Ureter (tissue), 1 donor: Measurements from ENCODE around the gene UPF3A. TPM values are rescaled to one million over a fixed set of nuclear protein-coding genes. Genes with fewer than 3 reads are reported as not detected.
"Not testable (repeated sequence)": the region's sequence is repeated elsewhere in the genome, so short reads cannot be mapped to it uniquely, and the experiment has no call there.

Experiments used
- DNase-seq: peaks from one replicate; pipeline ENCODE4 v3.0.0-alpha.2; 2020; ENCODE audit warnings: low spot score
- total RNA-seq: library from RNA; stranded (reverse); gene quantifications from one replicate; pipeline ENCODE4 v1.2.4, GENCODE V29; 2023
- donor health status: DM: yes; HTN: yes; CAD: no.

UPF3A gene
- total RNA-seq, 1 donor from 2014 or later = 59.1 TPM

GRCh38 chr13:114263578-114263977 is 17.8 kb upstream of the UPF3A start:
- no peak for DNase-seq

- not testable (repeated sequence) for DNase-seq
Measured at GRCh38 chr13:114264313-114264712, 17.1 kb upstream of the UPF3A start.

- DNase-seq = no peak
Measured at GRCh38 chr13:114264886-114265611, 16.4 kb upstream of the UPF3A start.

- no peak for DNase-seq
Measured at GRCh38 chr13:114266241-114266640, 15.2 kb upstream of the UPF3A start.

GRCh38 chr13:114268344-114269280 is 12.8 kb upstream of the UPF3A start:
- DNase-seq = no peak

- no peak for DNase-seq
Measured at GRCh38 chr13:114269281-114269770, 12.1 kb upstream of the UPF3A start.

- DNase-seq = no peak
Measured at GRCh38 chr13:114272977-114273376, 8.4 kb upstream of the UPF3A start.

- no peak for DNase-seq
Measured at GRCh38 chr13:114275304-114275703, 6.1 kb upstream of the UPF3A start.

- no peak for DNase-seq
Measured at GRCh38 chr13:114279146-114279545, 2.3 kb upstream of the UPF3A start.

GRCh38 chr13:114279758-114280355 is 1.5 kb upstream of the UPF3A start:
- DNase-seq = no peak

GRCh38 chr13:114282041-114282670 is 755 bp downstream of the UPF3A start:
- DNase-seq = peak; percentile 46

GRCh38 chr13:114283576-114283975 is 2.2 kb downstream of the UPF3A start:
- DNase-seq = no peak

GRCh38 chr13:114284680-114285079 is 3.3 kb downstream of the UPF3A start:
- no peak for DNase-seq

- no peak for DNase-seq
Measured at GRCh38 chr13:114285166-114285808, 3.9 kb downstream of the UPF3A start.

GRCh38 chr13:114286808-114287207 is 5.4 kb downstream of the UPF3A start:
- DNase-seq = no peak

GRCh38 chr13:114288157-114288591 is 6.8 kb downstream of the UPF3A start:
- no peak for DNase-seq

GRCh38 chr13:114296448-114296847 is 15.0 kb downstream of the UPF3A start:
- no peak for DNase-seq

- DNase-seq = no peak
Measured at GRCh38 chr13:114296902-114297301, 15.5 kb downstream of the UPF3A start.

GRCh38 chr13:114298866-114299265 is 17.5 kb downstream of the UPF3A start:
- DNase-seq = no peak

GRCh38 chr13:114299604-114300305 is 18.4 kb downstream of the UPF3A start:
- no peak for DNase-seq
